HepG2 (cell line): Measurements from ENCODE around the gene UBE2D3. TPM values are rescaled to one million over a fixed set of nuclear protein-coding genes. Genes with fewer than 3 reads are reported as not detected.

Experiments
- ADNP ChIP-seq: sonication (generic); formaldehyde crosslinking; IDR thresholded peaks from 2 replicates; pipeline ENCODE4 v1.4.0; 2020; ENCODE audit warnings: missing genetic modification reagents
- BATF2 ChIP-seq: sonication (generic); formaldehyde crosslinking; IDR thresholded peaks from 2 replicates; pipeline ENCODE4 v1.8.0; 2022; ENCODE audit warnings: mild to moderate bottlenecking, missing genetic modification reagents, moderate library complexity
- BCL6 ChIP-seq: IDR thresholded peaks from 2 replicates; pipeline ENCODE4 v1.6.1; 2016; ENCODE audit warnings: missing genetic modification reagents, missing compliant biosample characterization
- HNF4A ChIP-seq: sonication (generic); formaldehyde crosslinking; IDR thresholded peaks from 2 replicates; pipeline ENCODE4 v1.4.0; 2020; ENCODE audit warnings: missing genetic modification reagents
- MATR3 ChIP-seq: sonication (generic); formaldehyde crosslinking; IDR thresholded peaks from 2 replicates; pipeline ENCODE4 v1.4.0; 2020; ENCODE audit warnings: missing genetic modification reagents
- MEIS2 ChIP-seq: sonication (generic); formaldehyde crosslinking; IDR thresholded peaks from 2 replicates; pipeline ENCODE4 v1.9.0; 2021; ENCODE audit warnings: mild to moderate bottlenecking, missing genetic modification reagents
- NFATC3 ChIP-seq: sonication (generic); formaldehyde crosslinking; IDR thresholded peaks from 2 replicates; pipeline ENCODE4 v1.5.1; 2020; ENCODE audit warnings: mild to moderate bottlenecking, missing genetic modification reagents
- TERF1 ChIP-seq: sonication (generic); formaldehyde crosslinking; IDR thresholded peaks from 2 replicates; pipeline ENCODE4 v1.8.0; 2022; ENCODE audit warnings: mild to moderate bottlenecking, missing genetic modification reagents, moderate library complexity
- ZBTB25 ChIP-seq: IDR thresholded peaks from 2 replicates; pipeline ENCODE4 v1.6.1; 2018; ENCODE audit warnings: missing genetic modification reagents
- ZMYM3 ChIP-seq: sonication (generic); formaldehyde crosslinking; IDR thresholded peaks from 2 replicates; pipeline ENCODE4 v1.5.1; 2020; ENCODE audit warnings: mild to moderate bottlenecking, missing genetic modification reagents
- ZNF235 ChIP-seq: sonication (generic); formaldehyde crosslinking; IDR thresholded peaks from 2 replicates; pipeline ENCODE4 v1.8.1; 2023; ENCODE audit warnings: mild to moderate bottlenecking, missing genetic modification reagents, borderline replicate concordance
- ZNF296 ChIP-seq: sonication (generic); formaldehyde crosslinking; conservative IDR thresholded peaks from 2 replicates; pipeline ENCODE4 v1.5.0; 2020; ENCODE audit warnings: mild to moderate bottlenecking, missing genetic modification reagents
- ZNF33B ChIP-seq: sonication (generic); formaldehyde crosslinking; IDR thresholded peaks from 2 replicates; pipeline ENCODE4 v1.5.1; 2020; ENCODE audit warnings: mild to moderate bottlenecking, missing genetic modification reagents
- ZNF609 ChIP-seq: sonication (generic); formaldehyde crosslinking; IDR thresholded peaks from 2 replicates; pipeline ENCODE4 v1.4.0; 2020; ENCODE audit warnings: mild to moderate bottlenecking, missing genetic modification reagents, borderline replicate concordance
- ZNF788 ChIP-seq: sonication (generic); formaldehyde crosslinking; IDR thresholded peaks from 2 replicates; pipeline ENCODE4 v1.5.0; 2020; ENCODE audit warnings: mild to moderate bottlenecking, missing genetic modification reagents, borderline replicate concordance
- polyA plus RNA-seq, 8 experiments: library from polyadenylated mRNA; depleted of rRNA in 3 of 8; stranded (reverse) in 7 of 8; unstranded in 1 of 8; fragments of >200 nt; fragmentation: Illumina TruSeq in 4 of 8; extraction: Trizol in 4 of 8; gene quantifications; 2 replicates each; pipeline versions ENCODE4 v1.2.1 to v1.2.3, GENCODE V29; 2011 to 2016; ENCODE audit warnings: low read depth in 4 of 8, missing spikeins in 1 of 8, mixed read lengths in 1 of 8; ENCODE audit not compliant: insufficient read depth in 1 of 8
- total RNA-seq, 5 experiments: library from RNA; depleted of rRNA; stranded (reverse); fragments of >200 nt; fragmentation: Illumina TruSeq; extraction: Trizol; gene quantifications; 2 replicates each; pipeline ENCODE4 v1.2.3, GENCODE V29; 2016; ENCODE audit warnings: low read depth in 1 of 5
- TF ChIP-seq, protein P1 (sequence below): sonication (generic); formaldehyde crosslinking; conservative IDR thresholded peaks from 2 replicates; pipeline ENCODE4 v1.4.0; 2020; ENCODE audit warnings: missing genetic modification reagents
- TF ChIP-seq, protein P2 (sequence below): sonication (generic); formaldehyde crosslinking; IDR thresholded peaks from 2 replicates; pipeline ENCODE4 v1.5.0; 2020; ENCODE audit warnings: mild to moderate bottlenecking, missing genetic modification reagents

UBE2D3 gene
- total and polyA plus RNA-seq, 2 of the 13 experiments (the other 11 are each of a cell fraction or from before 2014, with no cell fraction given): 224 to 293 TPM

- no peak for TF ChIP-seq BATF2 (CRISPR knock-in tag)
- TF ChIP-seq ZNF788 (CRISPR knock-in tag): no peak
- TF ChIP-seq, protein P1, sequence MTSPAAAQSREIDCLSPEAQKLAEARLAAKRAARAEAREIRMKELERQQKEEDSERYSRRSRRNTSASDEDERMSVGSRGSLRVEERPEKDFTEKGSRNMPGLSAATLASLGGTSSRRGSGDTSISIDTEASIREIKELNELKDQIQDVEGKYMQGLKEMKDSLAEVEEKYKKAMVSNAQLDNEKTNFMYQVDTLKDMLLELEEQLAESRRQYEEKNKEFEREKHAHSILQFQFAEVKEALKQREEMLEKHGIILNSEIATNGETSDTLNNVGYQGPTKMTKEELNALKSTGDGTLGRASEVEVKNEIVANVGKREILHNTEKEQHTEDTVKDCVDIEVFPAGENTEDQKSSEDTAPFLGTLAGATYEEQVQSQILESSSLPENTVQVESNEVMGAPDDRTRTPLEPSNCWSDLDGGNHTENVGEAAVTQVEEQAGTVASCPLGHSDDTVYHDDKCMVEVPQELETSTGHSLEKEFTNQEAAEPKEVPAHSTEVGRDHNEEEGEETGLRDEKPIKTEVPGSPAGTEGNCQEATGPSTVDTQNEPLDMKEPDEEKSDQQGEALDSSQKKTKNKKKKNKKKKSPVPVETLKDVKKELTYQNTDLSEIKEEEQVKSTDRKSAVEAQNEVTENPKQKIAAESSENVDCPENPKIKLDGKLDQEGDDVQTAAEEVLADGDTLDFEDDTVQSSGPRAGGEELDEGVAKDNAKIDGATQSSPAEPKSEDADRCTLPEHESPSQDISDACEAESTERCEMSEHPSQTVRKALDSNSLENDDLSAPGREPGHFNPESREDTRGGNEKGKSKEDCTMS: no peak
- no peak for TF ChIP-seq ZMYM3 (CRISPR knock-in tag)
- TF ChIP-seq TERF1 (CRISPR knock-in tag): no peak
- no peak for TF ChIP-seq NFATC3 (CRISPR knock-in tag)
- no peak for TF ChIP-seq MATR3 (CRISPR knock-in tag)
- no peak for TF ChIP-seq ZBTB25 (CRISPR knock-in tag)
- TF ChIP-seq ZNF235 (CRISPR knock-in tag): no peak
- TF ChIP-seq HNF4A: no peak
- TF ChIP-seq ZNF296 (CRISPR knock-in tag): no peak
- TF ChIP-seq MEIS2 (CRISPR knock-in tag): peak; percentile 13; the same call in 1 of the 2 replicates
- TF ChIP-seq ZNF33B: no peak
- TF ChIP-seq ZNF609 (CRISPR knock-in tag): no peak
- no peak for TF ChIP-seq BCL6 (CRISPR knock-in tag)
- TF ChIP-seq, protein P2, sequence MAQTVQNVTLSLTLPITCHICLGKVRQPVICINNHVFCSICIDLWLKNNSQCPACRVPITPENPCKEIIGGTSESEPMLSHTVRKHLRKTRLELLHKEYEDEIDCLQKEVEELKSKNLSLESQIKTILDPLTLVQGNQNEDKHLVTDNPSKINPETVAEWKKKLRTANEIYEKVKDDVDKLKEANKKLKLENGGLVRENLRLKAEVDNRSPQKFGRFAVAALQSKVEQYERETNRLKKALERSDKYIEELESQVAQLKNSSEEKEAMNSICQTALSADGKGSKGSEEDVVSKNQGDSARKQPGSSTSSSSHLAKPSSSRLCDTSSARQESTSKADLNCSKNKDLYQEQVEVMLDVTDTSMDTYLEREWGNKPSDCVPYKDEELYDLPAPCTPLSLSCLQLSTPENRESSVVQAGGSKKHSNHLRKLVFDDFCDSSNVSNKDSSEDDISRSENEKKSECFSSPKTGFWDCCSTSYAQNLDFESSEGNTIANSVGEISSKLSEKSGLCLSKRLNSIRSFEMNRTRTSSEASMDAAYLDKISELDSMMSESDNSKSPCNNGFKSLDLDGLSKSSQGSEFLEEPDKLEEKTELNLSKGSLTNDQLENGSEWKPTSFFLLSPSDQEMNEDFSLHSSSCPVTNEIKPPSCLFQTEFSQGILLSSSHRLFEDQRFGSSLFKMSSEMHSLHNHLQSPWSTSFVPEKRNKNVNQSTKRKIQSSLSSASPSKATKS (CRISPR knock-in tag): no peak
- TF ChIP-seq ADNP (CRISPR knock-in tag): 0 out of 2 replicates have a peak, but pooled peaks have one; percentile 39
These were observed 40.9 kb upstream of the UBE2D3 start (continued) for GRCh38 chr4:102868153-102868780.
